NCI-H82 treated with DMSO at 0.1 percent for 48 hours (cell line): ENCODE measurements around the gene CC2D2A.
A peak's percentile ranks its signal among the peaks of the same experiment; 100 is the strongest.
"Not testable (repeated sequence)": the region's sequence is repeated elsewhere in the genome, so short reads cannot be mapped to it uniquely, and the experiment has no call there.

Source experiments
- DNase-seq: peaks from one replicate; lab custom pipeline; 2025; ENCODE audit not compliant: unreplicated experiment; lab: John Stamatoyannopoulos, UW

Gene CC2D2A

DNA sequence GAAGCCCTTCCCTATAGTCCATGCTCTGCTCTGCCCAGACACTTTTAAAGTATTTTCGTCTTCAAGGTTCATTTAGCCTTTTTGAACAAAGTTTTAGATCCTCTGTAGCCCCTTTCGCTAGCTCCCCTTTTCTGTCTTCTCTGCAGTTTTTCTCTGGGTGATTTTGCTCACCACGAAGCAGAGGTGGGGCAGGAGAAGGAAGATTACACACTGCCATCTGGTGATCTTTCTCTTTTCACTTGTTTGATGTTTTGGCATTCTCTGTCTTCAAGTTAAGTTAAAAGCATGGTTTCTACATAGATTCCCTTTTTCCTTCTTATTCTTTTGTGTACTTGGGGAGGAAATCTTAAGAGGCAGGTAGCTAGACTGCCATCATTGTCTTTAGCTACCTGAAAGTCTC, 43.9 kb downstream of the CC2D2A start:
- DNase-seq, result no peak

DNA sequence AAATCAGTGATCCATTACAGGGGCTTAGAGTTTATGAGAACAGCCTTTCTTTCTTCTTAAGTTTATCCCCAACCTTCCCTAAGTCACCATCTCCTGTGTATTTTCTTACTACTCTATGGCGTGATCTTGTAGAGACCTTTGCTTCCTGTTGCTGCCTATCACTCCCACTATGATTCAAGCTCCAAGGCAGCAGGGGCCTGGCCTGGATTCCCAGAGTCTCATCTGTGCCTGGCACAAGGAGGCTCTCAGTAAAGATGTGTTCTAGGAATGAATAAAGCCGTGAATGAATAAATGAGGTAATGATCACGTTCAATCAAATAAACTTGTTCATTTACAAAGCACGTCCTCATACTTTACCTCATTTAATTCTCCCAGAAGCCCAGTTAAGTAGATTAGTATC, 45.4 kb downstream of the CC2D2A start:
- peak; percentile 73 for DNase-seq

DNA sequence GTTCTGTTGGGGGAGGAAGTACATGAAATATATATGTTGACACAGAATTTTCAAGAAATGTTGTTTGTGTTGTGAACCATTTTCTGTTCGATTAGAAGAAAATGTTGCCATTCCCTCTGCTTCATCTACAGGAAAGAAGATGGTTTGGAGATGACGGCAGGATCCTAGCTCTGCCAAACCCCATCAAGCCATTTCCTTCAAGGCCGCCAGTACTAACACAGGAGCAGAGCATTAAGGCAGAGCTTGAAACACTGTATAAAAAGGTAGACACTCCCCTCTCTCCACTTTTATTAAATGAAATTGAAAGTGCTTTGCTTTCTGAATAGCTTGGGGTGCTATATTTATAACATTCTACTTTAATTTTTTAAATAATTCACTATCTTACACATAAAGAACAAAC, 46.8 kb downstream of the CC2D2A start:
- no peak for DNase-seq

DNA sequence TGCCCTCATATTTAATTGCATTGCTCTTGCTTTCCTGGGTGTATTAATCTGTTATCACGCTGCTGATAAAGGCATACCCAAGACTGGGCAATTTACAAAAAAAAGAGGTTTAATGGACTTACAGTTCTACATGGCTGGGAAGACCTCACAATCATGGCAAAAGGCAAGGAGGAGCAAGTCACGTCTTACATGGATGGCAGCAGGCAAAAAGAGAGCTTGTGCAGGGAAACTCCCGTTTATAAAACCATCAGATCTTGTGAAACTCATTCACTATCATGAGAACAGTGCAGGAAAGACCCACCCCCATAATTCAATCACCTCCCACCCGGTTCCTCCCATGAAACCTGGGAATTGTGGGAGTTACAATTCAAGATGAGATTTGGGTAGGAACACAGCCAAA, 48.0 kb downstream of the CC2D2A start:
- DNase-seq, result not testable (repeated sequence)

DNA sequence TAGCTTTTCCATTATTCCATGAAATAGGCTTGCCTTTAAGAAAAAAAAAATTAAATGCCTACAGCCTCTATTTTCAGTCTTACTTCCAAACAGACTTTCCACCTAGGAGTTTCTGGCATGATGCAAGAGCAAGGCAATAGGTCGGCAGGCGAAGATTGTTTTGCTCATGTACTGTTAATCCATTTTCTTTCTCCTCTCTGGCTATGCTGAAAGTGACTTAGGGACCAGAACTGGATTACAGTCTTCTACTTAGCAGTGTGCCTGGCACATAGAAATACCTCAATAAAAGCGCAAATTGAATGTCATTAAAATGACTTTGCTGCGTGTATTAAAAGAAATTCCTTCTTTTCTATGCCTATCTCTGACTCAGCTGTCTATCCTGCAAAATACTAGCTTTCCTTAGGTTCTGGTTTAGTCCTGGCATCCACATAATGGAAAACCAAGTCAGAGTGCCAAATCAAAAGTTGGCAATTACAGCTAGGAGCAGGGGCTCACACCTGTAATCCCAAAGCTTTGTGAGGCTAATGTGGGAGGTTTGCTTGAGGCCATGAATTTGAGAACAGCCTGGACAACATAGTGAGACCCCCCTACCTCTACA, 51.9 kb downstream of the CC2D2A start:
- DNase-seq, result no peak

DNA sequence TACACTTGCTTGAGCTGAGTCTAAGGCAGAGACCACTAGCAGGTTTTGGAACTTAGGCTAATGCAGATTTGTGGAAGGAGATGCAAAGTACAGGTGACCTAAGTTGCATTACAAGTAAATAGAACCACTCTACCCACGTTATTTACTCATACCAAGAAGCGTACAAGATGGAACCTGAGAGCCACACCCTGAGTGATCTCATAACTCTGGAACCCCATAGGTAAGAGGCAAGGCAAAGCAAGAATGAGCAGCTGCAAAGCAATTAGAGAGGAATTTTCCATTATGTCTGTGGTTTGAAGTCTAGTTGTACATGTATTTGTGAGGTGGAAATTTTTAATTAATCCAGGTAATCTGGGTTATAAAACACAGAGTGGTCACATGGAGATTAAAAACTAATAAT, 55.4 kb downstream of the CC2D2A start:
- DNase-seq, result no peak

DNA sequence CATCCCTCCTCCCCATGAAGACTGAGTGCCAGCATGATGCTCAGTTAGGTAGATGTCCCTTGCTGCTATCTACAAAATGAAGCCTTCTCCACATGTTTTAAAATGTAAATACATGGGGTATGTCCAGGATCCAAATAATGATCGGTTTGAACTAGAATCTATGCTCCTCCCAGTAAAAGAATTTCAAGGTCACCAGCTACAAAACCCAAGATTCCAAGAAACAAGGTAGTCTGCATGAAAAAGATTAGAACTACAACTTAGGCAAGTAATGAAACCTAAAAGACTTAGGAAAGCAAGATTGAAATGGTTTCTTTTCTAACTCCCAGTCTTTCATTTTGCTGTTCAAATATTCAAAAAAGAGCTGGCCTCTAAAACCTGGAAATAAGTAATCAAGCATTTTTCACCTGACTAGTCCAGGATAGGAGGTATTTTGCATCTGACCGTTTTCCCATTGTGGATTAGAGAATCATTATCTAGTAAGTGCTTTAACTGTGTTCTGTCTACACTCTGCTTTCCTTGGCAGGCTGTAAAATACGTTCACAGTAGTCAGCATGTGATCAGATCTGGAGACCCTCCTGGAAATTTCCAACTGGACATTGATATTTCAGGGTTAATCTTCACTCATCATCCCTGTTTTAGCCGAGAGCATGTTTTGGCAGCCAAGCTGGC, 57.4 kb downstream of the CC2D2A start:
- no peak for DNase-seq

DNA sequence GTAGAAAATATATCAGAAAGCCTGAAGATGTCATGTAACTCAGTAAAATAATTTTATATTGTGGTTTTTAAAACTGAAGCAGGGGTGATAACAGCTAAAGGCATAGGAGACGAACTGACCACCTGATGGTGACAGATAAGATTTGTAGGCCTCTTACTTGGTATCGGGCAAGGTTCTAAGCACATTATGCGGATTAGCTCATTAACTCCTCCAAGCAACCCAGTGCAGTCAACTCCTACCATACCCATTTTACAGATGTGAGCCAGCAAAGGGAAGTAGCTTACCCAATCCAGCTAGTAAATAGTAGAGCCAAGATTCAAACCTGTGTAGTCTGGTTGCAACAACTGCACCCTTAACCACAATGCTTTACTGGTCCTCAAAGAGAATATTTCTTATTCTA, 62.1 kb downstream of the CC2D2A start:
- no peak for DNase-seq

DNA sequence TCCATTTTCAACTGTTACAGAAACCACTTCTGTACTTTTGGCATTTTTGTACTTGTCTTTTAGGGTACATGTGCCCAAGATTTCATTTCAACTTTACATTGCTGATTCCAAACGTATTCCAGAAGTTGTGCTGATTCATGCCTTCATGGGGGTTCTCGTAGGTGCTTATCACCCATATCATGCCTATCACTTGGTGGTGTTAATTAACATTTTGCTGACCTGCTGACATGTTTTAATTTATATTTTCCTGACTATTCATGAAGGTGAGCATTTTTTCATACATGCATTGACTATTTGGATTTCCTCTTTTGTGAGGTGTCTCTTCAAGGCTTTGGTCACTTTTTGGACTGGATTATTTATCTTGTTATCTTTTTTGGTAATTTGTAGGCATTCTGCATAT, 64.1 kb downstream of the CC2D2A start:
- DNase-seq, result no peak

DNA sequence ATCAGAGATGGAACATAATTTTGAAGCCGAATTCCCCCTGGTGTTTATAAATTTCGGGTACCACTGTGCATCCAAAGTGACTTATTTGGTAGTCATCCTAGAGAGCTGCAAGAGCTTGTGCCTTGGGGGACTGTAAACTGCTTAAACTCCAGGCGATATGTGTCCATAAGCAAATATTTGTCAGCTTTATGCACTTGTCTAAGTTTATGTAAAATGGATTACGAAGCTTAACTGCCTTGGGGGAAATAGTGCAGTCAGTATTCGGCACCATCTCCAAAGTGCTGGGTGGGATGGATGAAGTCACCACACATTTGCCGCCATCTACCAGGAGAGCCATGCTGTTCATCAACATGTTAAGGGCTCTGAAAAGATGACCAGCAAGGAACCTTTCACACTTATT, 65.9 kb downstream of the CC2D2A start:
- no peak for DNase-seq

DNA sequence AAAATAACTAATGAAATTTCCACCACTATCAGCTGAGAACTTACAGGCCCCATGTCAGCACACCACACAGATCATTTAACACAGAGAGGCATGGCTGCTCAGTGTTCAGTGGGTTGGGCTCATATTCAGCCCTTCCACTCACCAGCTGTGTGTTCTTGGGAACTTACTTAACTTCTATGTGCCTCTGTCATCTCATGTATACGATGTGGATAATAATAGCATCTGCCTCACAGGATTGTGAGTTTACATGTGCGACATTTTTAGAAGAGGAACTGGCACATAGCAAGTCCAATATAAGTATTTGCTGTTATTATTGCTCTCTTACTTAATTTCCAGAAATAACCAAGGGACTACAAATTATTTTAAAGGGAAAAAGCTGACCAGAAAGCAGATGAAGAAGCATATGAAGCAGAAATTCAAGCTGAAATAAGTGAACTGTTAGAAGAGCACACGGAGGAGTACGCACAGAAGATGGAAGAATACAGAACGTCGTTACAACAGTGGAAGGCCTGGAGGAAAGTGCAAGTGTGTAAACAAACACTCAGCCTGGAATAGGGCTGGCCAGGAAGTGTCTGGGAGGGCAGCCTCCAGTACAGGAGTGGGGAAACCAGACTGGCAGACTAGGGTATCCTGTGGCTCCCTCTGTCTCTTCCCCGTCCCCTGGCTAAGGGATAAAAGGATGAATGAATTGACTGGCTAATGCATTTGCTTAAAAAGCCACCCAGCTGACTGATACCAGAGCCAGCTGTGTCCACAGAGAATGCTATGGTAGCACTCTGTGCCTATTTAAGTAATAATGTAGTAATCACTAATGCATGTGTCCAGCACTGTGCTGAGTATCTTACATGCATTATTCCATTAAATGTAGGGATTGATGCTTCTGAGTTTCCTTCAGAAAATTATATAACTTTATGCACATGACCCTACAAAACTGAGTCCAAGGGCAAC, 67.1 kb downstream of the CC2D2A start:
- DNase-seq, result no peak

DNA sequence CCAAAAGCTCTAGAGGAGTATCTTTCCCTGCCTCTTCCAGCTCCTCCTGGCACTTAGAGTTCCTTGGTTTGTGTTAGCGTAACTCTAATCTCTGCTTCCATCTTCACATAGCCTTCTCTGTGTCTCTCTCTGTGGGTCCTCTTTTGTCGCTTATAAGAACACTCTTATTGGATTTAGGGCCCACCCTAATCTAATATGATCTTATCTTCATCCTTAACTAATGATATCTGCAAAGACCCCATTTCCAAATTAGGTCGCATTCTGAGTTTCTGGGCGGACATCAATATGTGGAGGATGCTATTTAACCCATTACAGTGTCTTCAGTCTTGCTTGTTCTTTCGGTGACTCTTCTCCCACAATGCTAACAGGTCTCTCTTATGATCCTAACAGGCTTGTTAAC, 72.3 kb downstream of the CC2D2A start:
- no peak for DNase-seq

DNA sequence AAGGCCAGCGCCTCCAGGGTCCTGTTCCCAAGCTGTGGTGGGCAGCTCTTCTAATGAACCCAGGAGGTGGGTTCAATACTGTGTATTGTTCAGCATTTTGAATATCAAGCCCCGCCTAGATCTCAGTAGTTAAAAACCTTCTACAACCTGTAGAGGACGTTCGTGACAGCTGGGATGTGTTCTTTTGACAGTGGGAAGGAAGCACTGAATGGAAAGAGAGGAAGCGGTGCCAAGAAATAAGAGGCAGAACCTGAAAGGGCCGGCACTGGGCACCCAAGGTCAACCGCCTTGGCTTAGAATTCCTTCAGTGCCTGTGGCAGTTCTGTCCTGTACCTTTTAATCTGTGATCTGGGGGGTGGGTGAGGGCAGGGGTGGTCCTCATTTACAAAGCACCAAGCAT, 73.1 kb downstream of the CC2D2A start:
- no peak for DNase-seq

DNA sequence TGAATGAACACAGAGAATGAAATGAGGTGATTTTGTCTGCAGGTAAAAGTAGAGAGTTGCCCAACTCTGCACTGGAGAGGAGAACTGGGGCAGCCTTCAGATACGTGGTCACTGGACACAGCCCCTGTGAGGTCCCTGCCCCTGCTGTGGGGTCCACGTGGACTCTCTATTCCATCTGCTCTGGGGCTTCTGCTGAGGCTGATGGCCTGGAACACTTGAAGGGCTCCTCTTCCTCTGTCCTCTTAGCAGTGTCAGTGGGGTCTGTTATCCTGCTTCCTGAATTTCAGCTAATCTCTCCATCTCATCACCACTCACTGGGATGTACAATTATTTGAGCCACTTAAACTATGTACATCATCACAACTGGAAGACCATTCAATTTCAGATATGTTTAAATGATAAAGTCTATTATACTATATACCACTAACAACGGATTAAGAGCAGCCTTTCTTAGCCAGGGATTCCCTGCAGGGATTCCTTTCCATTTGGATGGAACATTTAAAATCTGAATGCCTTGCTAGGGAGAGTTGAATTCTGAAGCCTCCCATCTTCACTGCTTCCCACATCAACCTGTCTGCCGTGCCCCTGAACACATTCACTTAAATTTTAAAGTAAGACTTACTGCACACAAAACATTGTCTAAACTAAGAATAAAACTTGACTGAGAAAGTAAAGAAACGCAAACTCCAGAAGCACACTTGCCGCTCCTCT, 74.0 kb downstream of the CC2D2A start:
- DNase-seq, result no peak

DNA sequence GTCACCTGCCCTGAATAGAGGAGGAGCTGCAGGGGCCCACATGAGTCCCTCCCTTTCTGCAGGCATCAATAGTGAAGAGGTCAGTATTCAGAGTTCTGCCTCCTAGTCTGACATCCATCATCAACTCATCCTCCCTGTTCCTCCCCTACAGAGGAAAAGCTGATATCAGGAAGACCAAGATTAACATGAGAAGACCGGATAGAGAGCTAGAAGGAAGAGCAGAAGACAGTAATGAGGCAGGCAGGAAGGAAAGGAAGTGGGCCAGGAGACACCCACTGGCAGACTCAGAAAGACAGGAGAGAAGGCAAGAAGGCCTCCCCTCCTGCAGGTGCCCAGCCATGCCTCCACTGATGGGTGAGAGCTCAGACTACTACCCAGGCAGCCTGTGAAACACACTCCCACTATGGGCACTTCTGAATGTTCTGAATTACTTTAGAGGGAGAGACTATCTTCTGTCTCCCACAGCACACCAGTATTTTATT, 74.6 kb downstream of the CC2D2A start:
- DNase-seq, result no peak

DNA sequence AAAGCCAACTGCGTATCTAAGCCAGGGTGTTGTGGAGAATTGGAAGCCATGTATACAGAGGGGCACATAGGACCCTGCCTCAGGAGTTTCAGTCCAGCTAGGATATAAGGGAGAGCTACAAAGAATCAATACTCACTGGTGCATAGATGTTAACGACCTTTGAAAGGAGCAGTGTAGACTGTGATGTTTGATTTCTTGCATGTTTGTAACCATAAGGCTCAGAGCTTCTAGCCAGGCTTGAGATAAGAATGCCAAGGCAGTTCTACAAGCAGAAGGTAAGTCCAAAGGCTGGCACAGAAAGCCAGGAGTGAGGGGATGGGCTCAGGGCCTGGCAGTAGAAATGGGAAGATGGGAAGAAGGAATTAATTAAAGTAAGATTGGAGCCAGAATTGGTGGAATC, 75.7 kb downstream of the CC2D2A start:
- no peak for DNase-seq

DNA sequence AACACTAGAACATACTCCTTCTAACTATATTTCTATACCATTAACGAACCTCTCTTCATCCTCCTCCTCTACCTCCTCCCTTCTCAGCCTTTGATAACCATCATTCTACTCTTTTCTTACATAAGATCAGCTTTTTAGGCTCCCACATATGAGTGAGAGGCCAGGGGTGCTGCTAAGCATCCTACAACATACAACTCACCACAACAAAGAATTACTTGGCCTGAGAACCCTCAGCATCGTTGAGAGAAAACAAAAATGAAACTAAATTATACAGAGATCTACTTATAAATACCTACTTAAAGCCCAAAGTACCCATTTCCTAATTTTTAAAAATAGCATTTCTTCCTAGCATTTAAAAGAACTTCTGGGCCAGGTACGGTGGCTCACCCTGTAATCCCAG, 77.7 kb downstream of the CC2D2A start:
- no peak for DNase-seq

DNA sequence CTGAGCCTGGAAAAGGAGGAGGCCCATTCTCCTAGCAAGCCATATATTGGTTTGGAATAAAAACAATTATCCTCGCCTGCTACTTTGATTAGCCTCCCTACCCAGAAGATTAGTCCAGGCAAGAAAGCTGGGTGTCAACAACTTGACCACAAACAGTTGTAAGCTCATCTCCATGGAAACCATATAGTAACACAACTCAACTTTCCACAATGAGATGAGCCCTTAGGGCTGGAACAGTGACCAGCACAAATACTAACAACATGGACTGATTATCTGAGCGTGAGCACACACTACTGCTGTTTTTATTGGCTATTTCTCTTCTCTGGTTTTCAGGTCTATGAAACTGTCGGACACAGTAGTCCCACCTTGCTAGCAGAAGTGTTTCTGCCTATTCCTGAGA, 80.8 kb downstream of the CC2D2A start:
- DNase-seq, result no peak

DNA sequence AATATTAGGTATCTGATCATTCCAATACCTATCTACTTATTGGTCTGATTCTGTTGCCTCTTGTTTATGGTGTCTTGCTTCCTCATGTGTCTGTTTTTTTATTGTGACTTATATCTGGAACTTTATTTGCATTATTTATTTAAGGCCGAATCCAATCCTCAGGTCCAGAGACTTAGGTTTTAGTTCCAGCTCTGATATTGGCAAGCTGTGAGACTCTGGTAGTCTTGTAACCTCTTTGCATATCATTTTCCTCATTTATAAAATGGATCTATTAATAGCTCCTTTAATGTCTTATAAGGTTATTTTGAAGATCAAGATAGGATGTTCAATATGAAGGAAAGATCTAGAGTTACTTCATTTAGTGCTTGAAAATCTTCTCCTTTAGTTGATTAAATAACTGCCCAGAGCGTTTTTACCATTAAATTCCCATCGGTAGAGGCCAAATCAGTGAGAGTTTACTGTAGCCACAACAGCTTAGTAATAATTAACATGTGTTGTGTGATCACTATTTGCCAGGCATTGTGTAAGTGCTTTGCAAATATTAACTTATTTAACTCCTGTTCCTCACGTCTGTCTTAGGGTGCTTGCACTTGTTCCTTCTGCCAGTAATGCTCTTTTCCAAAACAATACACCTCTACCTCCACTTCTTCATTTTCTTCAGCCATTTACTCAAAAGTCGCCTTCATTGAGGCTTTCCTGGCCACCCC, 82.2 kb downstream of the CC2D2A start:
- no peak for DNase-seq

DNA sequence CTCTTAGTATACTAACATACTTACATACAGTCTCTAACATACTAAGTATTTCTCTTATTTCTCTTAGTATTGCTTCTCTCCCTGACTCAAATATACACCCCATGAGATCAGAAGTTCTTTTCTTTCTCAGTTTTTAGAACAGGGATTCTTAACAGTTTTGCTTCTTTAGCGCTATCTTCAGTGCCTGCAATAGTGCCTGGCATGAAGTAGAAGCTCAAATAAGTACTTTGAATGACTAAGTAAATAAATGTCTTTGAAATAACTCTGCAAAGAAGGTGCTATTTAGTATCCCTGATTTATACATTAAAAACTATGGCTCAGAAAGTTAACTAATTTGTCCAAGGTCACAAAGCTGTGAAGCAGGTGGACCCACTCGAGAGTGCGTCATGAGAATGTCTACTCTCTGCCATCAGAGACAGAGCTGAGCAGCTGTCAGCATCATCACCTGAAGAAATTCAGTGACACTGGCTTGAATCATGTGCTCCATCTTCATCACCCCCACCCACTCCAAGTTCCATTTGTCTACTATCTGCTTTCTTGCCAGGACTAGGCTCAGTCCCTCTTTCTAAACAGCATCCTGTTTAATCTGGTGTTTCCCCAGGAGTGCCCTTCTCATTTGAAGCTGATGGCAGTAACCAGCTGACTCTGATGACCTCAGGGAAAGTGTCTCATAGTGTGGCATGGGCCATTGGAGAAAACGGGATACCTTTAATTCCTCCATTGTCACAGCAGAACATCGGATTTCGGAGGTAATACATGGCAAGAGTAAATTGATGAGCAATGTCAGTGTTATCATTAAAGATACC, 83.1 kb downstream of the CC2D2A start:
- no peak for DNase-seq
